ENCODE data around the gene SLC10A1.
"Not testable (repeated sequence)": the region's sequence is repeated elsewhere in the genome, so short reads cannot be mapped to it uniquely, and the experiment has no call there.

SLC10A1 gene

GRCh38 chr14:69749956-69750355 lies 47.1 kb downstream of the SLC10A1 start:
- in situ Hi-C loops (cut with HindIII; ENCODE audit: low sequenced_read_pairs) = no loop called here
- TF ChIP-seq CTCF (IDR thresholded peaks at IDR 0.05; ENCODE audit: low read depth, low read length) = no peak

GRCh38 chr14:69741055-69741454 lies 56.0 kb downstream of the SLC10A1 start:
- in situ Hi-C loops (cut with HindIII; ENCODE audit: low sequenced_read_pairs) = no loop called here
- no peak for DNase-seq (ENCODE audit: low read depth, low spot score)
- H3K4me3 ChIP-seq (ENCODE audit: low read depth, low read length) = no peak overlapping the region
- no peak for TF ChIP-seq CTCF (IDR thresholded peaks at IDR 0.05; ENCODE audit: low read depth, low read length)

More at GRCh38 chr14:69749956-69750355, 47.1 kb downstream of the SLC10A1 start:
- no peak for DNase-seq (ENCODE audit: low read depth, low spot score)
- H3K4me3 ChIP-seq (ENCODE audit: low read depth, low read length) = no peak overlapping the region

- DNase-seq (ENCODE audit: low read depth, low spot score); in situ Hi-C loops (cut with HindIII; ENCODE audit: low sequenced_read_pairs); H3K4me3 ChIP-seq (ENCODE audit: low read depth, low read length): not testable (repeated sequence)
These were observed 60.6 kb downstream of the SLC10A1 start for GRCh38 chr14:69736405-69736804.

GRCh38 chr14:69731919-69732598 lies 65.0 kb downstream of the SLC10A1 start:
- H3K4me3 ChIP-seq (ENCODE audit: low read depth, low read length); DNase-seq (ENCODE audit: low read depth, low spot score); in situ Hi-C loops (cut with HindIII; ENCODE audit: low sequenced_read_pairs): not testable (repeated sequence)

GRCh38 chr14:69727860-69728259 lies 69.2 kb downstream of the SLC10A1 start:
- TF ChIP-seq CTCF (IDR thresholded peaks at IDR 0.05; ENCODE audit: low read depth, low read length) = no peak
- no peak for DNase-seq (ENCODE audit: low read depth, low spot score)
- H3K4me3 ChIP-seq (ENCODE audit: low read depth, low read length) = no peak overlapping the region
- in situ Hi-C loops (cut with HindIII; ENCODE audit: low sequenced_read_pairs) = no loop called here

- TF ChIP-seq CTCF (IDR thresholded peaks at IDR 0.05; ENCODE audit: low read depth, low read length) = peak; percentile 98
- peak; percentile 70 for DNase-seq (ENCODE audit: low read depth, low spot score)
- H3K4me3 ChIP-seq (ENCODE audit: low read depth, low read length) = peak overlapping the region; percentile 21
- in situ Hi-C loops (cut with HindIII; ENCODE audit: low sequenced_read_pairs) = no loop called here
These were observed 70.1 kb downstream of the SLC10A1 start for GRCh38 chr14:69726761-69727511.

All from astrocyte of the spinal cord (primary cell).